ENCODE measurements around the gene MAPKAP1.

DNA sequence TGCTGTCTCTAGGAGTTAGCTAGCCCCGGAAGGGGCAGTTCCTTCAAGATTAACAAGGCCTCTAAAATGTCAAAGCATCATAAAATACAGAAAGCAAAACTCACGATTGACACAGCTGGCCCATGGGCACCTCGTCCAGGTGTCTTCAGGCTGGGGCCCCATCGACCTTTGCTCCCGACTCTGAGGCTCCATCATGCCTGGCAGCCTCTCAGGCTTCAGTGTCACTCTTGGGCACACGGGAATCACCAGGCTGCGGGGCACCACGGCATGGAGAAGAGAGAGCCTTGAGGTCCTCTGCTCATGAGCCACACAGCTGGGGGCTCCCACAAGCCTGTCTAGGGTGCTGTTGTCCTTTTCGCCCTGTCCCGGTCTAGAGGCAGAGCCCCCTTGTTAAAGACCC is 284.2 kb downstream of the MAPKAP1 start:
- TF ChIP-seq SIN3A (IDR thresholded peaks at IDR 0.05; ENCODE audit: borderline replicate concordance, insufficient read depth, low read length) (no peak), POLR2AphosphoS5 (IDR thresholded peaks at IDR 0.05; ENCODE audit: low read depth, low read length) (no peak), TAF1 (IDR thresholded peaks at IDR 0.05; ENCODE audit: borderline replicate concordance, insufficient read depth, low read length) (no peak), REST (IDR thresholded peaks at IDR 0.05; ENCODE audit: insufficient read depth in 1 of 2, low read depth in 2 of 2, low read length in 2 of 2) (no peak), FOXP2 (optimal IDR thresholded peaks at IDR 0.05; ENCODE audit: borderline replicate concordance, extremely low read depth, extremely low read length, insufficient read depth) (no peak)
